SK-N-MC (cell line): ENCODE measurements around the gene ATP7B.

Experiments used
- EZH2 ChIP-seq: fragments of 200-600 bp; sonication (generic); IDR thresholded peaks from one replicate; pipeline ENCODE4 v1.6.1; 2017; ENCODE audit warnings: antibody characterized with exemption
- FOXP2 ChIP-seq: optimal IDR thresholded peaks from 2 replicates; pipeline ENCODE3; 2011; ENCODE audit warnings: mild to moderate bottlenecking, moderate library complexity; ENCODE audit not compliant: insufficient read depth; ENCODE audit errors: extremely low read length, control extremely low read depth
- POLR2AphosphoS5 ChIP-seq: IDR thresholded peaks from 2 replicates; pipeline ENCODE4 v1.6.1; 2012; ENCODE audit warnings: mild to moderate bottlenecking, low read depth, low read length, borderline replicate concordance

- TF ChIP-seq POLR2AphosphoS5 (no peak), EZH2 (no peak), FOXP2 (no peak)
Measured at GRCh38 chr13:52043675-52044074, 32.4 kb upstream of the ATP7B start.
